H1 (cell line): ENCODE data around the gene UFD1. TPM values are rescaled to one million over a fixed set of nuclear protein-coding genes. Genes with fewer than 3 reads are reported as not detected.

Source experiments
- CEBPB ChIP-seq: IDR thresholded peaks from 2 replicates; pipeline ENCODE4 v1.6.1; 2012; ENCODE audit warnings: low read depth, low read length
- CHD1 ChIP-seq: IDR thresholded peaks from 2 replicates; pipeline ENCODE4 v1.6.1; 2012; ENCODE audit warnings: low read depth, low read length, improper control_type of control experiment
- CHD7 ChIP-seq: fragments of 300-600 bp; sonication (generic); IDR thresholded peaks from 2 replicates; pipeline ENCODE4 v1.7.1; 2012; ENCODE audit warnings: low read length, moderate library complexity, mild to moderate bottlenecking, inconsistent platforms; ENCODE audit not compliant: insufficient replicate concordance
- KDM5A ChIP-seq: fragments of 200-600 bp; IDR thresholded peaks from 2 replicates; pipeline ENCODE4 v1.7.1; 2012; ENCODE audit warnings: mild to moderate bottlenecking, low read length, inconsistent platforms, mixed read lengths
- RXRA ChIP-seq: IDR thresholded peaks from 2 replicates; pipeline ENCODE4 v1.6.1; 2011; ENCODE audit warnings: low read depth, mild to moderate bottlenecking, low read length, moderate library complexity; ENCODE audit not compliant: insufficient read depth
- SP2 ChIP-seq: IDR thresholded peaks from 2 replicates; pipeline ENCODE4 v1.6.1; 2012; ENCODE audit warnings: mild to moderate bottlenecking, low read length, inconsistent platforms
- polyA plus RNA-seq, 7 experiments: library from polyadenylated mRNA; depleted of rRNA in 3 of 7; stranded (reverse) in 5 of 7; unstranded in 2 of 7; fragments of >200 nt in 5 of 7; fragments of 200-250 nt in 2 of 7; gene quantifications; 1 replicate in 5 of 7; 2 replicates in 1 of 7; 4 replicates in 1 of 7; pipeline versions ENCODE4 v1.2.1 to v1.2.3, GENCODE V29; 2011 to 2013; ENCODE audit warnings: missing spikeins in 2 of 7, mixed read lengths in 2 of 7
- total RNA-seq: library from RNA; stranded (reverse); fragmentation: NEBNext Ultra II Directional; extraction: Animal tissue kit (Norgen Biotek cat#: 25700); gene quantifications from 2 replicates; pipeline ENCODE4 v1.2.1, GENCODE V29; 2021

Gene UFD1
- total and polyA plus RNA-seq, 2 of the 8 experiments (the other 6 are each of a cell fraction or from before 2014, with no cell fraction given): 74.6 to 116 TPM

GRCh38 chr22:19499880-19500242, 20.9 kb upstream of the UFD1 start (continued):
- no peak for TF ChIP-seq CHD7
- TF ChIP-seq SP2: no peak
- TF ChIP-seq CHD1: no peak
- no peak for TF ChIP-seq CEBPB
- TF ChIP-seq RXRA: no peak
- no peak for TF ChIP-seq KDM5A
